Skin of body (tissue), 2 donors: ENCODE data around the gene CFAP65. TPM values are rescaled to one million over a fixed set of nuclear protein-coding genes. Genes with fewer than 3 reads are reported as not detected.

Experiments
- DNase-seq: peaks from one replicate; lab custom pipeline; 2025; lab: John Stamatoyannopoulos, UW
- total RNA-seq: library from RNA; depleted of rRNA; stranded (reverse); fragments of >200 nt; gene quantifications from one replicate; pipeline ENCODE4 v1.2.3, GENCODE V29; 2014

The CFAP65 gene
- not detected for total RNA-seq

- peak; percentile 5 for DNase-seq
These were observed at the start of gene CFAP65 for GRCh38 chr2:219041252-219041651. TSS of gene CFAP65 (minus strand) at chr2:219041516. CDS start at chr2:219039048, 2,468 bp downstream.

- no peak for DNase-seq
These were observed 49.4 kb upstream of the CFAP65 start for GRCh38 chr2:219090436-219091299.

GRCh38 chr2:219089330-219089729, 48.0 kb upstream of the CFAP65 start:
- no peak for DNase-seq

- no peak for DNase-seq
These were observed 46.5 kb upstream of the CFAP65 start for GRCh38 chr2:219087848-219088247.

GRCh38 chr2:219087361-219087760, 46.0 kb upstream of the CFAP65 start:
- DNase-seq = no peak

GRCh38 chr2:219086196-219086595, 44.9 kb upstream of the CFAP65 start:
- DNase-seq = no peak

GRCh38 chr2:219084791-219085190, 43.5 kb upstream of the CFAP65 start:
- no peak for DNase-seq

GRCh38 chr2:219082332-219082958, 41.1 kb upstream of the CFAP65 start:
- DNase-seq = no peak

GRCh38 chr2:219081701-219082331, 40.5 kb upstream of the CFAP65 start:
- no peak for DNase-seq

- no peak for DNase-seq
These were observed 39.8 kb upstream of the CFAP65 start for GRCh38 chr2:219081096-219081495.

GRCh38 chr2:219079417-219079816, 38.1 kb upstream of the CFAP65 start:
- no peak for DNase-seq

GRCh38 chr2:219078951-219079350, 37.6 kb upstream of the CFAP65 start:
- DNase-seq = no peak

- DNase-seq = no peak
These were observed 36.8 kb upstream of the CFAP65 start for GRCh38 chr2:219078126-219078525.

GRCh38 chr2:219076253-219076652, 34.9 kb upstream of the CFAP65 start:
- DNase-seq = no peak

- DNase-seq = no peak
These were observed 32.3 kb upstream of the CFAP65 start for GRCh38 chr2:219073413-219074129.

GRCh38 chr2:219072741-219073250, 31.5 kb upstream of the CFAP65 start:
- no peak for DNase-seq

GRCh38 chr2:219071131-219071816, 30.0 kb upstream of the CFAP65 start:
- DNase-seq = no peak

- no peak for DNase-seq
These were observed 24.2 kb upstream of the CFAP65 start for GRCh38 chr2:219065484-219065883.

- DNase-seq = no peak
These were observed 20.8 kb upstream of the CFAP65 start for GRCh38 chr2:219062081-219062480.

- DNase-seq = no peak
These were observed 19.8 kb upstream of the CFAP65 start, which contains the start of gene IHH for GRCh38 chr2:219060821-219061791. TSS of gene IHH (minus strand) at chr2:219060921. CDS start at chr2:219060467, 454 bp downstream.
